H1 (cell line): ENCODE results near the gene FAM241B. TPM values are rescaled to one million over a fixed set of nuclear protein-coding genes. Genes with fewer than 3 reads are reported as not detected.

Experiments used
- CTCF ChIA-PET: fragments of 300-600 bp; sonication (Branson Sonifier 250); formaldehyde crosslinking; loops from one replicate; lab custom pipeline; 2021; ENCODE audit not compliant: partially characterized antibody; lab: Charles Lee
- POLR2A ChIA-PET: fragments of 300-600 bp; sonication (Branson Sonifier 250); formaldehyde crosslinking; loops from one replicate; lab custom pipeline; 2021; ENCODE audit warnings: inconsistent platforms; ENCODE audit not compliant: partially characterized antibody; lab: Charles Lee
- DNase-seq, 2 experiments: peaks; one replicate each; pipeline versions ENCODE4 v3.0.0 to v3.0.0-alpha.2; 2010 to 2022; ENCODE audit warnings: low spot score in 2 of 2, low read depth in 1 of 2, mixed read lengths in 1 of 2
- FAIRE-seq: peaks from 2 replicates; lab custom pipeline; 2011; peaks lifted over from hg19 to GRCh38; lab: Jason Lieb, UNC
- H2AFZ ChIP-seq: 2 replicates; pipeline ENCODE4 v1.8.1; 2012; ENCODE audit warnings: low read length, inconsistent platforms
- H2AK5ac ChIP-seq: 2 replicates; pipeline ENCODE4 v1.6.1; 2013; ENCODE audit warnings: low read depth, low read length
- H2BK120ac ChIP-seq: replicated peaks from 2 replicates; pipeline ENCODE3; 2013; ENCODE audit warnings: low read depth, low read length, inconsistent platforms
- H2BK12ac ChIP-seq: 2 replicates; pipeline ENCODE4 v1.6.1; 2013; ENCODE audit warnings: low read depth, low read length
- H2BK15ac ChIP-seq: 2 replicates; pipeline ENCODE4 v1.6.1; 2013; ENCODE audit warnings: low read length
- H2BK20ac ChIP-seq: 2 replicates; pipeline ENCODE4 v1.6.1; 2013; ENCODE audit warnings: low read length
- H2BK5ac ChIP-seq: 2 replicates; pipeline ENCODE4 v1.6.1; 2013; ENCODE audit warnings: low read depth, low read length
- H3K14ac ChIP-seq: 2 replicates; pipeline ENCODE4 v1.6.1; 2013; ENCODE audit warnings: inconsistent platforms; ENCODE audit not compliant: insufficient read length
- H3K18ac ChIP-seq: 2 replicates; pipeline ENCODE4 v1.6.1; 2013; ENCODE audit warnings: low read length; ENCODE audit errors: extremely low read depth
- H3K23ac ChIP-seq: 2 replicates; pipeline ENCODE4 v1.6.1; 2013; ENCODE audit warnings: inconsistent platforms; ENCODE audit not compliant: insufficient read length
- H3K23me2 ChIP-seq: 2 replicates; pipeline ENCODE4 v1.6.1; 2013; ENCODE audit warnings: low read depth, low read length
- H3K27ac ChIP-seq: 2 replicates; pipeline ENCODE4 v1.6.1; 2011; ENCODE audit warnings: low read depth, low read length, inconsistent platforms
- H3K27me3 ChIP-seq, 4 experiments: replicated peaks in 1 of 4; 1 replicate in 1 of 4; 2 replicates in 3 of 4; pipeline versions ENCODE4 v1.6.1 to v1.8.1; 2011 to 2013; ENCODE audit warnings: low read length in 3 of 4, mild to moderate bottlenecking in 3 of 4, inconsistent platforms in 2 of 4, mixed read lengths in 2 of 4, moderate library complexity in 1 of 4; ENCODE audit not compliant: control insufficient read depth in 3 of 4, insufficient read depth in 3 of 4; ENCODE audit errors: extremely low read depth in 1 of 4
- H3K36me3 ChIP-seq, 4 experiments: 2 replicates each; pipeline versions ENCODE4 v1.6.1 to v1.8.1; 2011 to 2013; ENCODE audit warnings: mild to moderate bottlenecking in 4 of 4, low read length in 3 of 4, moderate library complexity in 2 of 4, control low read depth in 1 of 4, inconsistent platforms in 1 of 4; ENCODE audit not compliant: insufficient read depth in 4 of 4, control insufficient read depth in 2 of 4
- H3K4ac ChIP-seq: replicated peaks from 2 replicates; pipeline ENCODE3; 2013; ENCODE audit warnings: low read length, low read depth, mixed read lengths, inconsistent platforms; ENCODE audit not compliant: insufficient read length
- H3K4me1 ChIP-seq, 4 experiments: replicated peaks in 1 of 4; 1 replicate in 1 of 4; 2 replicates in 3 of 4; pipeline versions ENCODE4 v1.6.1 to v1.8.1; 2011 to 2013; ENCODE audit warnings: low read length in 3 of 4, inconsistent platforms in 2 of 4, mixed read lengths in 1 of 4; ENCODE audit not compliant: insufficient read depth in 4 of 4, control insufficient read depth in 3 of 4
- H3K4me2 ChIP-seq, 2 experiments: 2 replicates each; pipeline versions ENCODE4 v1.6.1 to v1.8.1; 2011 to 2013; ENCODE audit warnings: low read depth in 2 of 2, low read length in 2 of 2, control low read depth in 1 of 2, inconsistent platforms in 1 of 2, mild to moderate bottlenecking in 1 of 2; ENCODE audit not compliant: insufficient read depth in 1 of 2
- H3K4me3 ChIP-seq, 4 experiments: fragments of 200-600, 300-600 bp in 1 of 4; sonication (generic), shearing (Covaris generic), sonication (Bioruptor Twin) in 1 of 4; 2 replicates each; pipeline versions ENCODE4 v1.5.1 to v1.8.1; 2011 to 2016; ENCODE audit warnings: low read length in 4 of 4, low read depth in 3 of 4, control low read depth in 2 of 4, inconsistent platforms in 2 of 4, mild to moderate bottlenecking in 2 of 4, mixed read lengths in 1 of 4, moderate library complexity in 1 of 4; ENCODE audit not compliant: insufficient read depth in 2 of 4; ENCODE audit errors: extremely low read depth in 1 of 4
- H3K56ac ChIP-seq: replicated peaks from 2 replicates; pipeline ENCODE3; 2013; ENCODE audit warnings: low read depth, mild to moderate bottlenecking, mixed read lengths, low read length, inconsistent platforms; ENCODE audit not compliant: insufficient read length
- H3K79me1 ChIP-seq: 2 replicates; pipeline ENCODE4 v1.6.1; 2013; ENCODE audit warnings: low read depth, low read length, control low read depth
- H3K79me2 ChIP-seq, 2 experiments: 2 replicates each; pipeline versions ENCODE4 v1.6.1 to v1.8.1; 2012 to 2013; ENCODE audit warnings: low read length in 2 of 2, mild to moderate bottlenecking in 2 of 2, inconsistent platforms in 1 of 2; ENCODE audit not compliant: insufficient read depth in 2 of 2, control insufficient read depth in 1 of 2
- H3K9ac ChIP-seq, 4 experiments: replicated peaks in 1 of 4; 1 replicate in 1 of 4; 2 replicates in 3 of 4; pipeline versions ENCODE4 v1.6.1 to v1.8.1; 2011 to 2013; ENCODE audit warnings: low read depth in 3 of 4, low read length in 3 of 4, control low read depth in 2 of 4, mild to moderate bottlenecking in 2 of 4, moderate library complexity in 2 of 4, inconsistent platforms in 1 of 4; ENCODE audit errors: extremely low read depth in 1 of 4
- H3K9me3 ChIP-seq, 2 experiments: 2 replicates each; pipeline versions ENCODE4 v1.6.1 to v1.8.1; 2012 to 2013; ENCODE audit warnings: mild to moderate bottlenecking in 2 of 2, moderate library complexity in 2 of 2, control low read depth in 1 of 2, inconsistent platforms in 1 of 2, low read depth in 1 of 2, low read length in 1 of 2, mixed read lengths in 1 of 2; ENCODE audit not compliant: insufficient read depth in 2 of 2
- H4K20me1 ChIP-seq, 2 experiments: replicated peaks in 1 of 2; 2 replicates each; pipeline versions ENCODE3 to v1.8.1; 2011 to 2013; ENCODE audit warnings: inconsistent platforms in 2 of 2, low read length in 2 of 2, mild to moderate bottlenecking in 1 of 2; ENCODE audit not compliant: insufficient read depth in 2 of 2, control insufficient read depth in 1 of 2
- H4K5ac ChIP-seq: 2 replicates; pipeline ENCODE4 v1.6.1; 2013; ENCODE audit warnings: low read length, low read depth, mixed read lengths, inconsistent platforms; ENCODE audit not compliant: insufficient read length
- H4K8ac ChIP-seq: 2 replicates; pipeline ENCODE4 v1.8.0; 2013; ENCODE audit warnings: mild to moderate bottlenecking, moderate library complexity, low read length, inconsistent platforms; ENCODE audit not compliant: insufficient read depth; ENCODE audit errors: extremely low read depth
- H4K91ac ChIP-seq: replicated peaks from 2 replicates; pipeline ENCODE3; 2013; ENCODE audit warnings: low read length, mixed read lengths, inconsistent platforms; ENCODE audit not compliant: insufficient read length
- BRCA1 ChIP-seq: IDR thresholded peaks from 2 replicates; pipeline ENCODE4 v1.6.1; 2012; ENCODE audit warnings: low read depth, low read length, improper control_type of control experiment
- CHD2 ChIP-seq: IDR thresholded peaks from 2 replicates; pipeline ENCODE4 v1.6.1; 2012; ENCODE audit warnings: low read length, improper control_type of control experiment
- EP300 ChIP-seq, 2 experiments: IDR thresholded peaks; 1 replicate in 1 of 2; 2 replicates in 1 of 2; pipeline ENCODE4 v1.6.1; 2011 to 2012; ENCODE audit warnings: low read depth in 2 of 2, low read length in 2 of 2, mild to moderate bottlenecking in 2 of 2, borderline replicate concordance in 1 of 2, inconsistent platforms in 1 of 2, moderate library complexity in 1 of 2
- GABPA ChIP-seq: IDR thresholded peaks from 2 replicates; pipeline ENCODE4 v1.6.1; 2011; ENCODE audit warnings: mild to moderate bottlenecking, low read length, moderate library complexity, borderline replicate concordance; ENCODE audit not compliant: insufficient read depth
- TCF12 ChIP-seq: IDR thresholded peaks from 2 replicates; pipeline ENCODE4 v1.6.1; 2011; ENCODE audit warnings: low read depth, mild to moderate bottlenecking, low read length
- TEAD4 ChIP-seq: IDR thresholded peaks from 2 replicates; pipeline ENCODE4 v1.6.1; 2012; ENCODE audit warnings: low read depth, low read length, inconsistent platforms, mixed read lengths
- ZNF274 ChIP-seq: IDR thresholded peaks from 2 replicates; pipeline ENCODE4 v1.7.0; 2012; ENCODE audit warnings: low read length, borderline replicate concordance; ENCODE audit errors: extremely low read depth
- WGBS, 2 experiments: shearing (Covaris generic) in 1 of 2; methylation state at CpG; one replicate each; pipeline versions ENCODE4 v1.1.6 to v1.1.7; 2013 to 2015; ENCODE audit warnings: low lambda C conversion rate in 2 of 2, mixed read lengths in 2 of 2, inconsistent platforms in 1 of 2, low coverage in 1 of 2, missing lambda C conversion rate in 1 of 2; ENCODE audit not compliant: insufficient replicate concordance in 2 of 2, insufficient coverage in 1 of 2, insufficient read length in 1 of 2; ENCODE audit errors: extremely low coverage in 1 of 2, missing lambda C conversion rate in 1 of 2; 5-methylcytosine and 5-hydroxymethylcytosine counted together
- polyA plus RNA-seq, 7 experiments: library from polyadenylated mRNA; depleted of rRNA in 3 of 7; stranded (reverse) in 5 of 7; unstranded in 2 of 7; fragments of >200 nt in 5 of 7; fragments of 200-250 nt in 2 of 7; gene quantifications; 1 replicate in 5 of 7; 2 replicates in 1 of 7; 4 replicates in 1 of 7; pipeline versions ENCODE4 v1.2.1 to v1.2.3, GENCODE V29; 2011 to 2013; ENCODE audit warnings: missing spikeins in 2 of 7, mixed read lengths in 2 of 7
- total RNA-seq: library from RNA; stranded (reverse); fragmentation: NEBNext Ultra II Directional; extraction: Animal tissue kit (Norgen Biotek cat#: 25700); gene quantifications from 2 replicates; pipeline ENCODE4 v1.2.1, GENCODE V29; 2021
- TF ChIP-seq, protein P1 (sequence below), 3 experiments: IDR thresholded peaks; 1 replicate in 2 of 3; 2 replicates in 1 of 3; pipeline versions ENCODE4 v1.5.1 to v1.6.1; 2011; ENCODE audit warnings: low read length in 3 of 3, mild to moderate bottlenecking in 3 of 3, inconsistent platforms in 2 of 3, low read depth in 1 of 3, moderate library complexity in 1 of 3; ENCODE audit not compliant: insufficient read depth in 1 of 3; ENCODE audit errors: control extremely low read depth in 1 of 3

Gene FAM241B
- total and polyA plus RNA-seq, 2 of the 8 experiments (the other 6 are each of a cell fraction or from before 2014, with no cell fraction given) = 19.3 to 30.1 TPM

DNA sequence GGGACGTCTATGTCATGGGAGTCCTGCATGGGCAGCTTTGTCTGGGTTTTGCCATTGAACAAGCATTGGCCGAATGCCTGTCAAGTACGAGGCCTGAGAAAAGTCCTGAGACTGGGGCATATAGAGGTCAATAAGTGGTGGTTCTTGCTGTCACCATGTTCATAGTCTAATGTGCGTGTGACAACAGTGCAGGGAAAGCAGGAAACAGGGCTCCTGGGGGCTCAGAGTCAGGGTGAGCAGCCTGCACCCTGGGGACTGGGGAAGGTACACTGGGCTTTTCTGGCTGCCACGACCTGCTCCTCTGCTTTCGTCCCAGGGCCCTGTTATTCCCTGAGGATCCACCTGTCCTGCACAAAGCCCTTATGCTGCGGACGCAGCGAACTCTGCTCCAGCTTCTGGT, 21.3 kb downstream of the FAM241B start:
- no peak overlapping the region for H4K8ac ChIP-seq
- no peak overlapping the region for H4K91ac ChIP-seq
- POLR2A ChIA-PET = interaction anchor here (1.2 kb wide), 1 partner anchor 15 kb away, joined by 4 read pairs; no protein-coding TSS in a partner anchor
- no peak overlapping the region for H3K27ac ChIP-seq
- no peak overlapping the region for H3K4me2 ChIP-seq
- H2BK12ac ChIP-seq = no peak overlapping the region
- H3K23me2 ChIP-seq = no peaks in the 10 kb centered on the region; the same call in 1 of the 2 replicates
- TF ChIP-seq CHD2 = no peak
- TF ChIP-seq, protein P1, sequence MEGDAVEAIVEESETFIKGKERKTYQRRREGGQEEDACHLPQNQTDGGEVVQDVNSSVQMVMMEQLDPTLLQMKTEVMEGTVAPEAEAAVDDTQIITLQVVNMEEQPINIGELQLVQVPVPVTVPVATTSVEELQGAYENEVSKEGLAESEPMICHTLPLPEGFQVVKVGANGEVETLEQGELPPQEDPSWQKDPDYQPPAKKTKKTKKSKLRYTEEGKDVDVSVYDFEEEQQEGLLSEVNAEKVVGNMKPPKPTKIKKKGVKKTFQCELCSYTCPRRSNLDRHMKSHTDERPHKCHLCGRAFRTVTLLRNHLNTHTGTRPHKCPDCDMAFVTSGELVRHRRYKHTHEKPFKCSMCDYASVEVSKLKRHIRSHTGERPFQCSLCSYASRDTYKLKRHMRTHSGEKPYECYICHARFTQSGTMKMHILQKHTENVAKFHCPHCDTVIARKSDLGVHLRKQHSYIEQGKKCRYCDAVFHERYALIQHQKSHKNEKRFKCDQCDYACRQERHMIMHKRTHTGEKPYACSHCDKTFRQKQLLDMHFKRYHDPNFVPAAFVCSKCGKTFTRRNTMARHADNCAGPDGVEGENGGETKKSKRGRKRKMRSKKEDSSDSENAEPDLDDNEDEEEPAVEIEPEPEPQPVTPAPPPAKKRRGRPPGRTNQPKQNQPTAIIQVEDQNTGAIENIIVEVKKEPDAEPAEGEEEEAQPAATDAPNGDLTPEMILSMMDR (IDR thresholded peaks at IDR 0.05; ENCODE audit: control extremely low read depth in 1 of 3, insufficient read depth in 1 of 3, low read depth in 1 of 3, low read length in 3 of 3) = no peak
- no peak for TF ChIP-seq GABPA
- TF ChIP-seq TEAD4 = no peak
- no peak for TF ChIP-seq ZNF274
- TF ChIP-seq EP300 (IDR thresholded peaks at IDR 0.05; ENCODE audit: borderline replicate concordance in 1 of 2, low read depth in 2 of 2, low read length in 2 of 2) = no peak
- TF ChIP-seq BRCA1 = no peak
- TF ChIP-seq TCF12 = no peak
- TF ChIP-seq, all 59 proteins: peak for 0
- H2AK5ac ChIP-seq = no peak overlapping the region
- no peaks in the 10 kb centered on the region; a peak in 4 of 7 replicates for H3K27me3 ChIP-seq
- no peaks in the 10 kb centered on the region for H3K36me3 ChIP-seq
- H3K18ac ChIP-seq = no peak overlapping the region
- no peaks in the 10 kb centered on the region for H3K79me1 ChIP-seq
- H2BK120ac ChIP-seq = no peak overlapping the region
- no peak overlapping the region for H3K9ac ChIP-seq
- no peak overlapping the region for H2BK15ac ChIP-seq
- no peak overlapping the region for H3K4me3 ChIP-seq
- H3K9me3 ChIP-seq = no peaks in the 10 kb centered on the region
- H4K5ac ChIP-seq = no peak overlapping the region
- no peak overlapping the region for H3K56ac ChIP-seq
- no peak overlapping the region for H3K23ac ChIP-seq
- no peak overlapping the region for H2BK20ac ChIP-seq
- WGBS, 2 experiments = 79% methylated on average over 9 of the region's 9 CpGs; no CpG with 5 or more reads in 1 of the 2 experiments
- DNase-seq (no peak), FAIRE-seq (no peak)
- CTCF ChIA-PET = interaction anchor here (0.6 to 59.4 kb wide), 9 partner anchors 0 to 291 kb away, joined by 3 to 1374 read pairs (median 578); partner anchors contain the start of gene NEUROG3
- H3K79me2 ChIP-seq = no peaks in the 10 kb centered on the region
- H4K20me1 ChIP-seq = no peaks in the 10 kb centered on the region
- no peak overlapping the region for H2AFZ ChIP-seq
- H3K4ac ChIP-seq = no peak overlapping the region
- H2BK5ac ChIP-seq = no peak overlapping the region
- no peak overlapping the region for H3K14ac ChIP-seq
- H3K4me1 ChIP-seq = peaks cover 0 to 23% (median 12%) of the 10 kb centered on the region in 4 experiments; a peak in 6 of 7 replicates
